ENCODE measurements around the gene SLC35F5. TPM values are rescaled to one million over a fixed set of nuclear protein-coding genes. Genes with fewer than 3 reads are reported as not detected.

Gene SLC35F5
- total and polyA plus RNA-seq, 2 experiments from 2014 or later: 10.9 to 30.5 TPM

- H4K20me1 ChIP-seq (replicated peaks; ENCODE audit: insufficient read depth): no peaks in the 10 kb centered on the region
- H3K27ac Mint-ChIP-seq: no peak overlapping the region
- TF ChIP-seq REST (IDR thresholded peaks at IDR 0.05; ENCODE audit: unreplicated experiment) (no peak), NANOG (IDR thresholded peaks at IDR 0.05; ENCODE audit: borderline replicate concordance) (no peak), ZNF462 (CRISPR knock-in tag; IDR thresholded peaks at IDR 0.05) (no peak), JUNB (IDR thresholded peaks at IDR 0.05; ENCODE audit: unreplicated experiment) (no peak), ETS1 (IDR thresholded peaks at IDR 0.05) (no peak), POLR2AphosphoS5 (IDR thresholded peaks at IDR 0.05; ENCODE audit: low read depth) (no peak), STAT1 (IDR thresholded peaks at IDR 0.05; ENCODE audit: unreplicated experiment) (no peak), CTCF (conservative IDR thresholded peaks at IDR 0.05; ENCODE audit: low read depth in 2 of 2) (no peak), ZNF331 (CRISPR knock-in tag; IDR thresholded peaks at IDR 0.05; ENCODE audit: low read depth) (no peak), CREB1 (CRISPR knock-in tag; IDR thresholded peaks at IDR 0.05; ENCODE audit: low read depth) (no peak), EZH2 (IDR thresholded peaks at IDR 0.05; ENCODE audit: low read depth, unreplicated experiment) (no peak), EZH2phosphoT487 (IDR thresholded peaks at IDR 0.05; ENCODE audit: unreplicated experiment) (no peak), ZNF114 (CRISPR knock-in tag; IDR thresholded peaks at IDR 0.05) (no peak)
- ATAC-seq (no peak), DNase-seq (ENCODE audit: low spot score) (no peak)
- no peak overlapping the region for H3K4me2 ChIP-seq
- H3K36me3 ChIP-seq (ENCODE audit: insufficient read depth): no peaks in the 10 kb centered on the region
- no peak overlapping the region for H3K4me3 ChIP-seq
- no peaks in the 10 kb centered on the region for H3K36me3 Mint-ChIP-seq (ENCODE audit: low read depth)
- no peaks in the 10 kb centered on the region for H3K27me3 ChIP-seq (ENCODE audit: insufficient read depth)
- no peak overlapping the region for H3K4me3 Mint-ChIP-seq
- no peak overlapping the region for H2AFZ ChIP-seq
- H3K9me3 Mint-ChIP-seq: no peaks in the 10 kb centered on the region
- no peaks in the 10 kb centered on the region for H3F3A ChIP-seq (replicated peaks; ENCODE audit: low read depth)
- H3K4me1 Mint-ChIP-seq: peaks cover under 1% of the 10 kb centered on the region
- no peaks in the 10 kb centered on the region for H3K9me2 ChIP-seq (ENCODE audit: insufficient read depth)
- no peak overlapping the region for H3K27ac ChIP-seq (ENCODE audit: low read depth)
- H3K79me2 ChIP-seq (replicated peaks; ENCODE audit: insufficient read depth): no peaks in the 10 kb centered on the region
- H3K27me3 Mint-ChIP-seq (ENCODE audit: insufficient read depth, low read depth, poor library complexity): peaks cover 2% of the 10 kb centered on the region
- no peaks in the 10 kb centered on the region for H3K4me1 ChIP-seq (ENCODE audit: insufficient read depth)
These were observed 40.2 kb upstream of the SLC35F5 start for GRCh38 chr2:113796592-113797175.

Data from GM23338 (cell line).